Measurements from ENCODE around the gene BLOC1S5.

DNA sequence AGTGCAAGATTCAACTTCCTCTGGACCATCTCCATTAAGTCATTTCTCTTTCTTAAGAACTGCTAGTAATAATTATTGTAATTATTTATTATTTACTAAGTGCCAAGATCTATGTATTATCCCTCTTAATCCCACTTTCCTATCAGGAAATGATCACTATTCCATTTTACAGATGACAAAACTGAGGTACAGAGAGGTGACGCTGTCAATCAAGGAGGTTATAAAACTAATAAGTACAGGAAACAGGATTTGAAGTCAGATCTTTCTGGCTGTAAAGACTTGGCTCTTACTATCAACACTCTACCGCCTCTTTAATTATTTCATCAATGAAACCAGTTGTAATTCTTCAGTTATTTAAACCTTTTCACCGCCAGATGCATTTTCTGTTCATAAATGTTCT is 37.4 kb downstream of the BLOC1S5 start:
- no peak for TF ChIP-seq POLR2A (IDR thresholded peaks at IDR 0.05; ENCODE audit: extremely low read depth, insufficient read length)
- TF ChIP-seq, protein P1, sequence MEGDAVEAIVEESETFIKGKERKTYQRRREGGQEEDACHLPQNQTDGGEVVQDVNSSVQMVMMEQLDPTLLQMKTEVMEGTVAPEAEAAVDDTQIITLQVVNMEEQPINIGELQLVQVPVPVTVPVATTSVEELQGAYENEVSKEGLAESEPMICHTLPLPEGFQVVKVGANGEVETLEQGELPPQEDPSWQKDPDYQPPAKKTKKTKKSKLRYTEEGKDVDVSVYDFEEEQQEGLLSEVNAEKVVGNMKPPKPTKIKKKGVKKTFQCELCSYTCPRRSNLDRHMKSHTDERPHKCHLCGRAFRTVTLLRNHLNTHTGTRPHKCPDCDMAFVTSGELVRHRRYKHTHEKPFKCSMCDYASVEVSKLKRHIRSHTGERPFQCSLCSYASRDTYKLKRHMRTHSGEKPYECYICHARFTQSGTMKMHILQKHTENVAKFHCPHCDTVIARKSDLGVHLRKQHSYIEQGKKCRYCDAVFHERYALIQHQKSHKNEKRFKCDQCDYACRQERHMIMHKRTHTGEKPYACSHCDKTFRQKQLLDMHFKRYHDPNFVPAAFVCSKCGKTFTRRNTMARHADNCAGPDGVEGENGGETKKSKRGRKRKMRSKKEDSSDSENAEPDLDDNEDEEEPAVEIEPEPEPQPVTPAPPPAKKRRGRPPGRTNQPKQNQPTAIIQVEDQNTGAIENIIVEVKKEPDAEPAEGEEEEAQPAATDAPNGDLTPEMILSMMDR (IDR thresholded peaks at IDR 0.05; ENCODE audit: low read depth, low read length): no peak
